ENCODE measurements around the gene NUTM2G.
"Not testable (repeated sequence)": the region's sequence is repeated elsewhere in the genome, so short reads cannot be mapped to it uniquely, and the experiment has no call there.

- not testable (repeated sequence) for TF ChIP-seq POLR2A, CTCF (IDR thresholded peaks at IDR 0.05)
Observed at GRCh38 chr9:96931665-96932064, 3.0 kb downstream of the NUTM2G start.

Data from testis (tissue), 2 donors.